ENCODE results near the gene TTLL11. TPM values are rescaled to one million over a fixed set of nuclear protein-coding genes. Genes with fewer than 3 reads are reported as not detected.

Gene TTLL11
- total RNA-seq, 1 experiment from 2014 or later = 2.3 TPM

DNA sequence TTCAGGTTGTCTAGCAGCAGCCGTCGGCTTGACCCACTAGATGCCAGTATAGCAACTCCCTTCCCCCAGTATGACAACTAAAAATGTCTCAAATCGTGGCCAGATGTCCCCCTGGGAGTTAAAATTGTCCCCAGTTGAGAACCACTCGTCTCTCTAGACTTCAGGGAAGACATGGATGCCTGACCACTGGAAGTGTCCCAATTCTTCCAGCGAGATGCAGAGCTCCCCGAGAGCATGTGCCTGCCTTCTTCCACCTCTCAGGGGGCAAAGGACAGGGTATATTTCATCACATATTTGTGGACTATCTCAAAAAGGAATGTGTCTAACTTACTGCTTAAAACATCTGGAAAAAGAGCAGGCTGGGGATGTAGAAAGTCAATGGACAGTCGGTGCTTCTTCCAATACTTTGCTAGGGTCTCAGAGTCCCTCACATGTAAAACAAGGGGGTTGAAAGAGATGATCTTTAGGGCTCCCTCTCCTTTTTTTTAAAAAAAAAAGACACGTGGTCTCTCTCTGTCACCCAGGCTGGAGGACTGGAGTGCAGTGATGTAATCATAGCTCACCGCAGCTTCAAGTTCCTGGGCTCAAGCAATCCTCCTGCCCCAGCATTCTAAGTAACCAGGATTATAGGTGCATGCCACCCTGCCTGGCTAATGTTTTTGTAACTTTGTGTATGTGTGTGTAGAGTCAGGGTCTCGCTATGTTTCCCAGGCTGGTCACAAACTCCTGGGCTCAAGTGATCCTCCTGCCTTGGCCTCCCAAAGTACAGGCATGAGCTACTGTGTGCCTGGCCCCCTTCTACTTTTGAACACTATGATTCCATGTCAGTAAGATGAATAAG is 251.1 kb downstream of the TTLL11 start:
- DNase-seq = no peak
- TF ChIP-seq, protein P1, sequence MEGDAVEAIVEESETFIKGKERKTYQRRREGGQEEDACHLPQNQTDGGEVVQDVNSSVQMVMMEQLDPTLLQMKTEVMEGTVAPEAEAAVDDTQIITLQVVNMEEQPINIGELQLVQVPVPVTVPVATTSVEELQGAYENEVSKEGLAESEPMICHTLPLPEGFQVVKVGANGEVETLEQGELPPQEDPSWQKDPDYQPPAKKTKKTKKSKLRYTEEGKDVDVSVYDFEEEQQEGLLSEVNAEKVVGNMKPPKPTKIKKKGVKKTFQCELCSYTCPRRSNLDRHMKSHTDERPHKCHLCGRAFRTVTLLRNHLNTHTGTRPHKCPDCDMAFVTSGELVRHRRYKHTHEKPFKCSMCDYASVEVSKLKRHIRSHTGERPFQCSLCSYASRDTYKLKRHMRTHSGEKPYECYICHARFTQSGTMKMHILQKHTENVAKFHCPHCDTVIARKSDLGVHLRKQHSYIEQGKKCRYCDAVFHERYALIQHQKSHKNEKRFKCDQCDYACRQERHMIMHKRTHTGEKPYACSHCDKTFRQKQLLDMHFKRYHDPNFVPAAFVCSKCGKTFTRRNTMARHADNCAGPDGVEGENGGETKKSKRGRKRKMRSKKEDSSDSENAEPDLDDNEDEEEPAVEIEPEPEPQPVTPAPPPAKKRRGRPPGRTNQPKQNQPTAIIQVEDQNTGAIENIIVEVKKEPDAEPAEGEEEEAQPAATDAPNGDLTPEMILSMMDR (conservative IDR thresholded peaks at IDR 0.05) = no peak
- no peak for TF ChIP-seq EZH2 (IDR thresholded peaks at IDR 0.05; ENCODE audit: low read depth)
- no peaks in the 10 kb centered on the region for H3K9me2 ChIP-seq (ENCODE audit: insufficient read depth)
- no peaks in the 10 kb centered on the region for H3K36me3 ChIP-seq (ENCODE audit: low read depth)
- H3F3A ChIP-seq (ENCODE audit: insufficient read depth, low read depth) = no peaks in the 10 kb centered on the region
- H3K79me2 ChIP-seq (ENCODE audit: low read depth) = no peaks in the 10 kb centered on the region
- no peak overlapping the region for H3K4me3 ChIP-seq
- no peak overlapping the region for H3K27ac ChIP-seq
- no peaks in the 10 kb centered on the region for H3K9me3 ChIP-seq (ENCODE audit: insufficient read depth, low read depth)
- no peaks in the 10 kb centered on the region for H3K27me3 ChIP-seq (ENCODE audit: insufficient read depth, low read depth)
- no peaks in the 10 kb centered on the region for H3K4me1 ChIP-seq (replicated peaks; ENCODE audit: insufficient read depth)
- H4K20me1 ChIP-seq (ENCODE audit: insufficient read depth) = no peaks in the 10 kb centered on the region
- ChIA-PET POLR2A (ENCODE audit: unreplicated experiment) (no interaction called here), CTCF (interaction anchor here (0.6 to 0.9 kb wide), 2 partner anchors 155 to 358 kb away, joined by 3 to 4 read pairs; no protein-coding TSS in a partner anchor)
- intact Hi-C loops (cut with micrococcal nuclease; ENCODE audit: unreplicated experiment) = loop anchor here (10.0 kb wide), 1 partner anchor 57 kb away; no protein-coding TSS in a partner anchor
- no TSS peak for BruUV-seq (replicated peaks)
- no peak overlapping the region for H3K4me2 ChIP-seq
- H2AFZ ChIP-seq = no peak overlapping the region

DNA sequence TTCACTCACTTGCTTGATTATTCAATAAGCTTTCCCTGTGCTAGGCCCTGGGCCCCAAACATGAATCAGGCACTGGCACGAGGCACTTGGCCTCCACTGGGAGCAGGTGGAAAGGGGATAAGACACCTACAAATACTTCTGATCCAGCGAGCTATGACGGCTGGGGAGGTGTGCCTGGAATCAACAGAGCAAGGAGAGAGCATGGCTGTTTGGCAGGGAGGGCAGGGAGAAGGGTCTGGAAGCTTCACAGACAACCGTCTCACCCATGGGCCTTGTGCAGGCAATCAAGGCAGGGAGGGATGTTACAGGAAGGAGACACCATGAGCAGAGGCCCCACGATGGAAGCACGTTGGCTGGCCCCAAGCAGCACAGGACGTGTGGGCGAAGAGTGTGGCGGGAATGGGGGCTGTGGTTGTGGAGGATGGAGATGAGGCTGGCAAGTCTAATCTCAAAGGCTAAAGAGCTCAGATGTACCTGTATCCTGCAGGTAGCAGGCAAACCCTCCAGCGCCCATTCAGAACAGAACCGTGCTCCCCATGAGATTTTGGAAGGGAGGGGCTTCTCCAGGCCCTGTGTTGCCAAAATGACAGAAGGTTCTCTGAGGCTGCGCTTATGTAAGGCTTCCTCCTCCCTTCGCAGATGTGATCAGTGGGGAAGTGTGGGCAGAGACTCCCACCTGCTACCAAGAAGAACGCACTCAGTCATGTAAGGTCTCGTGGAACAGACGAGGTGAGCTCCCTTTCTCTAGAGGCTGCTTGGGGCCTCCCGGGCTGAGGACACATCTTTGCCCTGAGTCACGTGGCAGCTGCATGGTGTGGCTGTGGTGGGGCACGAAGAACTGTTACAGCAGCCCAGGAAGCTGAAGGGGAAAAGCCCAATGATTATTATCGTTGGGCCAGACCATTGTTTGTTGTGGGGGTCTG is 252.0 kb downstream of the TTLL11 start:
- no peaks in the 10 kb centered on the region for H3K9me3 ChIP-seq (ENCODE audit: insufficient read depth, low read depth)
- H4K20me1 ChIP-seq (ENCODE audit: insufficient read depth) = no peaks in the 10 kb centered on the region
- no peak overlapping the region for H3K27ac ChIP-seq
- H3F3A ChIP-seq (ENCODE audit: insufficient read depth, low read depth) = no peaks in the 10 kb centered on the region
- no peak for DNase-seq
- H3K4me1 ChIP-seq (replicated peaks; ENCODE audit: insufficient read depth) = no peaks in the 10 kb centered on the region
- no peak for TF ChIP-seq EZH2 (IDR thresholded peaks at IDR 0.05; ENCODE audit: low read depth)
- TF ChIP-seq, protein P1 (conservative IDR thresholded peaks at IDR 0.05) = no peak
- no peaks in the 10 kb centered on the region for H3K36me3 ChIP-seq (ENCODE audit: low read depth)
- intact Hi-C loops (cut with micrococcal nuclease; ENCODE audit: unreplicated experiment) = loop anchor here (10.0 kb wide), 1 partner anchor 56 kb away; no protein-coding TSS in a partner anchor
- no peaks in the 10 kb centered on the region for H3K27me3 ChIP-seq (ENCODE audit: insufficient read depth, low read depth)
- no peak overlapping the region for H2AFZ ChIP-seq
- no peaks in the 10 kb centered on the region for H3K9me2 ChIP-seq (ENCODE audit: insufficient read depth)
- no TSS peak for BruUV-seq (replicated peaks)
- H3K4me2 ChIP-seq = no peak overlapping the region
- no peak overlapping the region for H3K4me3 ChIP-seq
- CTCF ChIA-PET = interaction anchor here (0.6 kb wide), 1 partner anchor 357 kb away, joined by 4 read pairs; no protein-coding TSS in a partner anchor
- POLR2A ChIA-PET (ENCODE audit: unreplicated experiment) = no interaction called here
- no peaks in the 10 kb centered on the region for H3K79me2 ChIP-seq (ENCODE audit: low read depth)

DNA sequence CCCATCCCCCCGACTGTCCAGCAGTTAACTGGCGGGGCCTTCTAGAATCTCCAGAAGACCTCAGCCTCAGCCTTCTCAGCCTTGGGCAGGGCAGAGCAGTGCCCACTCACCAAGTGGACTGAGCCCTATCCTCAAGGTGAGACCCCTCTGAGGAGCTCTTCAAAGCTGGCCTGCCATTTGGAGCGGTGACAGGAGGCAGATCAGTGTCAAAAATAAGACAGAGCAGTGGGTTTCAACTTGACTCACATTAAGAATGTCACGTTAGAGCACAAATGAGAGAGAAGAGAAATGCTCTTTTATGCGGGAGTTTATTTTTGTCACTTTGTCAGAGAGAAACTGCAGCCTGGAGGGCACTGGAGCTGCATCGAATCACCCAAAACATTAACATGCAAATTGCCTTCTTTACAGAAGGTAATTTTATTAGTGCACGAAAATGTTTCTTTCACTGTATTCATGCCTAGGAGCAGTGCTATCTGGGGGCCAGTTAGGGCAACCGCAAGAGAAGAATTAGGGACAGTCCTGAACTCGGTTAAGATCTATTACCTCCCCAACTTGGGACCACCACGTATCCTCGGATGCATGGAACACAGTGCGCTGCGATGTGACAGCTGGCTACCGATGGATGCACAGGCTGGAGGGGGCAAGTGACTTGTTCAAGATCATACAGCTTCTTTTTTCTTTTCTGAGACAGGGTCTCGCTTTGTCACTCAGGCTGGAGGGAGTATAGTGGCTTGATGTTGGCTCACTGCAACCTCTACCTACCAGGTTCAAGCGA is 253.2 kb downstream of the TTLL11 start:
- Histone ChIP-seq H3K27me3 (ENCODE audit: insufficient read depth, low read depth) (no peaks in the 10 kb centered on the region), H3K27ac (no peak overlapping the region), H3K36me3 (ENCODE audit: low read depth) (no peaks in the 10 kb centered on the region), H3K79me2 (ENCODE audit: low read depth) (no peaks in the 10 kb centered on the region), H3F3A (ENCODE audit: insufficient read depth, low read depth) (no peaks in the 10 kb centered on the region), H3K4me2 (no peak overlapping the region), H3K9me3 (ENCODE audit: insufficient read depth, low read depth) (no peaks in the 10 kb centered on the region), H3K9me2 (ENCODE audit: insufficient read depth) (no peaks in the 10 kb centered on the region), H3K4me3 (no peak overlapping the region), H3K4me1 (replicated peaks; ENCODE audit: insufficient read depth) (no peaks in the 10 kb centered on the region), H4K20me1 (ENCODE audit: insufficient read depth) (no peaks in the 10 kb centered on the region), H2AFZ (no peak overlapping the region)
- no peak for DNase-seq
- ChIA-PET POLR2A (ENCODE audit: unreplicated experiment) (no interaction called here), CTCF (no interaction called here)
- intact Hi-C loops (cut with micrococcal nuclease; ENCODE audit: unreplicated experiment) = loop anchor here (10.0 kb wide), 1 partner anchor 55 kb away; no protein-coding TSS in a partner anchor
- no peak for TF ChIP-seq EZH2 (IDR thresholded peaks at IDR 0.05; ENCODE audit: low read depth)
- TF ChIP-seq, protein P1 (conservative IDR thresholded peaks at IDR 0.05) = no peak
- BruUV-seq (replicated peaks) = no TSS peak

Measured in PC-9 (cell line).